ENCODE measurements around the gene HS6ST3.

Gene HS6ST3

DNA sequence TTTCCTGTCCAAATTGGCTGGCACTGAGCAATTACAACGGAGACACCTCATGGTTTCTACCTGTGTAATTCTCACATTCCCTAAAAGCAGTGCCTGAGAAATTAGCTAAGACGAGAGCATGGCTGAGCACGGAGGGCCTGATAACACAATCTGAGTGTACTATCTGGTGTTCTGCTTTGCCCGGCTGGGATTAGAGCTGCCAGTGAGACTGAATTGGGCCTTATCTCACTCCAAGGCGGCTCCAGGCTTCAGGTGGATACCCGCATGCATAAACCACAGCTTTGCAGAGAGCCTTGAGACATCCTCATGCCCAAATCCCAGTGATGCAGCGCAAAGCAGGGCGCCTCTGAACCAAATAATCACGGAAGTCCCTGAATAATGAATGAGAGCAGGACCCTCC is 732.1 kb downstream of the HS6ST3 start:
- Histone ChIP-seq H3K4me1 (ENCODE audit: low read length) (peaks cover 6% of the 10 kb centered on the region), H3K27me3 (ENCODE audit: low read depth, low read length) (peaks cover 6% of the 10 kb centered on the region), H3K79me2 (ENCODE audit: low read length) (no peaks in the 10 kb centered on the region), H2AFZ (ENCODE audit: low read depth, low read length) (no peak overlapping the region), H3K4me2 (ENCODE audit: low read length) (peak overlapping the region; percentile 58; the same call in 1 of the 2 replicates), H3K36me3 (replicated peaks; ENCODE audit: low read depth, low read length) (no peaks in the 10 kb centered on the region), H3K9me3 (ENCODE audit: insufficient read depth, low read length) (no peaks in the 10 kb centered on the region), H3K27ac (ENCODE audit: low read length) (no peak overlapping the region), H3K9ac (ENCODE audit: low read length) (no peak overlapping the region), H4K20me1 (ENCODE audit: insufficient read depth, low read length) (no peaks in the 10 kb centered on the region), H3K4me3 (ENCODE audit: low read length) (no peak overlapping the region)
- TF ChIP-seq, protein P1, sequence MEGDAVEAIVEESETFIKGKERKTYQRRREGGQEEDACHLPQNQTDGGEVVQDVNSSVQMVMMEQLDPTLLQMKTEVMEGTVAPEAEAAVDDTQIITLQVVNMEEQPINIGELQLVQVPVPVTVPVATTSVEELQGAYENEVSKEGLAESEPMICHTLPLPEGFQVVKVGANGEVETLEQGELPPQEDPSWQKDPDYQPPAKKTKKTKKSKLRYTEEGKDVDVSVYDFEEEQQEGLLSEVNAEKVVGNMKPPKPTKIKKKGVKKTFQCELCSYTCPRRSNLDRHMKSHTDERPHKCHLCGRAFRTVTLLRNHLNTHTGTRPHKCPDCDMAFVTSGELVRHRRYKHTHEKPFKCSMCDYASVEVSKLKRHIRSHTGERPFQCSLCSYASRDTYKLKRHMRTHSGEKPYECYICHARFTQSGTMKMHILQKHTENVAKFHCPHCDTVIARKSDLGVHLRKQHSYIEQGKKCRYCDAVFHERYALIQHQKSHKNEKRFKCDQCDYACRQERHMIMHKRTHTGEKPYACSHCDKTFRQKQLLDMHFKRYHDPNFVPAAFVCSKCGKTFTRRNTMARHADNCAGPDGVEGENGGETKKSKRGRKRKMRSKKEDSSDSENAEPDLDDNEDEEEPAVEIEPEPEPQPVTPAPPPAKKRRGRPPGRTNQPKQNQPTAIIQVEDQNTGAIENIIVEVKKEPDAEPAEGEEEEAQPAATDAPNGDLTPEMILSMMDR (IDR thresholded peaks at IDR 0.05; ENCODE audit: low read depth, low read length) = no peak
- TF ChIP-seq EZH2phosphoT487 (IDR thresholded peaks at IDR 0.05; ENCODE audit: low read depth) = no peak

DNA sequence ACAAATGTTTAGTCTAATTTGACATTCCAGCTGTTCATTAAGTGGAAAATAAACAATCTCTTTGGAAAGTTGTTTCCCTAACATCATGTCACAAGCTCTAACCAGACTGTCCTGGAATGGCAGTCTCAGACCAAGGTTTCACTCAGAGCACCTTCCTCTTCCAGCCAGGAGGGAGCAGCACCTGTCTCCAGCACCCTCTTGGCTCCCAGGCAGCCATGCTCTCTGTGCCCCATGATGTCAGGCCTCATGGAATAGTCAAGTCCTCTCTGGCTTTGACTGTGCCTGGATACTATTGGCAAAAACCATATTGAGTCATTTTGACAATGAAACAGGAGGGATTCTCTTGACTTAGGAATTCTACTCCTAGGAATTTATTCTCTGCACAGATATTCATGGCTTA is 733.0 kb downstream of the HS6ST3 start:
- Histone ChIP-seq H3K4me2 (ENCODE audit: low read length) (peak overlapping the region; percentile 58), H3K4me1 (ENCODE audit: low read length) (peaks cover 6% of the 10 kb centered on the region), H3K36me3 (replicated peaks; ENCODE audit: low read depth, low read length) (no peaks in the 10 kb centered on the region), H2AFZ (ENCODE audit: low read depth, low read length) (peak overlapping the region; percentile 62), H4K20me1 (ENCODE audit: insufficient read depth, low read length) (no peaks in the 10 kb centered on the region), H3K27me3 (ENCODE audit: low read depth, low read length) (peaks cover 6% of the 10 kb centered on the region), H3K9ac (ENCODE audit: low read length) (no peak overlapping the region), H3K9me3 (ENCODE audit: insufficient read depth, low read length) (no peaks in the 10 kb centered on the region), H3K4me3 (ENCODE audit: low read length) (peak overlapping the region; percentile 38), H3K79me2 (ENCODE audit: low read length) (no peaks in the 10 kb centered on the region), H3K27ac (ENCODE audit: low read length) (no peak overlapping the region)
- no peak for TF ChIP-seq EZH2phosphoT487 (IDR thresholded peaks at IDR 0.05; ENCODE audit: low read depth)
- TF ChIP-seq, protein P1 (IDR thresholded peaks at IDR 0.05; ENCODE audit: low read depth, low read length) = peak; percentile 64

DNA sequence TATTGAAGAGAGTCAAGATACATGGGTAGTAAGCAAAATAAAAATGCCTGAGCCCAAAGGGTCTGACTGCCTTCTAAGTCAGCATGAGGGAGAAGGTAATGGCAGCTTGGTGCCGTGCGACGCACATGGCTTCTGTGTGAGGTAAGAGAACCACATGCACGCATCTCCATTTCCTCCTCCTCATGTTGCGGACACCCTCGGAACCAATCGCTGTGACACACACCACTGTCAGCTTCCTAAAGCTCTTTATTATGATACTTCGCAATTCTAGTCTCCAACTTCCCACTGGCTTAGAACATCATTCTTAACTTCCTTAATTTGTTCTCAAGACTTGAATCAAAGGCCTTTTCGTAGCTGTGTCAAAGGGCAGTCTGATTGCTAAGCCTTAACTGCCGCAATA is 734.2 kb downstream of the HS6ST3 start:
- H3K27ac ChIP-seq (ENCODE audit: low read length) = no peak overlapping the region
- no peak for TF ChIP-seq EZH2phosphoT487 (IDR thresholded peaks at IDR 0.05; ENCODE audit: low read depth)
- TF ChIP-seq, protein P1 (IDR thresholded peaks at IDR 0.05; ENCODE audit: low read depth, low read length) = no peak
- H3K79me2 ChIP-seq (ENCODE audit: low read length) = no peaks in the 10 kb centered on the region
- H3K9me3 ChIP-seq (ENCODE audit: insufficient read depth, low read length) = no peaks in the 10 kb centered on the region
- no peaks in the 10 kb centered on the region for H3K27me3 ChIP-seq (ENCODE audit: low read depth, low read length)
- H3K4me2 ChIP-seq (ENCODE audit: low read length) = no peak overlapping the region
- no peak overlapping the region for H3K9ac ChIP-seq (ENCODE audit: low read length)
- H3K36me3 ChIP-seq (replicated peaks; ENCODE audit: low read depth, low read length) = no peaks in the 10 kb centered on the region
- H2AFZ ChIP-seq (ENCODE audit: low read depth, low read length) = no peak overlapping the region
- H3K4me1 ChIP-seq (ENCODE audit: low read length) = peaks cover 6% of the 10 kb centered on the region
- H3K4me3 ChIP-seq (ENCODE audit: low read length) = no peak overlapping the region
- H4K20me1 ChIP-seq (ENCODE audit: insufficient read depth, low read length) = no peaks in the 10 kb centered on the region

DNA sequence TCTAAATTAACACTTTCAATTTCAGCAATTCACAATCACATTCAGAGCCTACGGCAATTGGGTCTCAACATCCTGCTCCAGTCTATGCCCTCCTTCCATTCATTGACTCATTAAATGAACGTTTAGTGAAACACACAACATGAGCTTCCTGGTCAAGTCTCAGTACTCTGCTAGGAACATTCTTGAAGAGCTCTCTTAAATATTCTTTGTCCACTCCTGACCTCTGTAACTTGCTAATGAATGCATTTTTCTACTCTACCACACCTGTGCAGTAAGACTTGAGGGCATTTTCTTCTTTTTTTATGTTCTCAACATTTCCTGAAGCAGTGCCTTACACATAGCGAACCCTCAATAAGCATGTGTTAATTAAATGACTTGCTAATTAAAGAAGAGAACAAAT is 735.7 kb downstream of the HS6ST3 start:
- no peaks in the 10 kb centered on the region for H3K36me3 ChIP-seq (replicated peaks; ENCODE audit: low read depth, low read length)
- H3K4me3 ChIP-seq (ENCODE audit: low read length) = no peak overlapping the region
- no peak overlapping the region for H3K27ac ChIP-seq (ENCODE audit: low read length)
- H4K20me1 ChIP-seq (ENCODE audit: insufficient read depth, low read length) = no peaks in the 10 kb centered on the region
- H3K9me3 ChIP-seq (ENCODE audit: insufficient read depth, low read length) = no peaks in the 10 kb centered on the region
- no peaks in the 10 kb centered on the region for H3K79me2 ChIP-seq (ENCODE audit: low read length)
- no peaks in the 10 kb centered on the region for H3K27me3 ChIP-seq (ENCODE audit: low read depth, low read length)
- no peak overlapping the region for H3K9ac ChIP-seq (ENCODE audit: low read length)
- TF ChIP-seq EZH2phosphoT487 (IDR thresholded peaks at IDR 0.05; ENCODE audit: low read depth) = no peak
- TF ChIP-seq, protein P1 (IDR thresholded peaks at IDR 0.05; ENCODE audit: low read depth, low read length) = no peak
- no peak overlapping the region for H2AFZ ChIP-seq (ENCODE audit: low read depth, low read length)
- H3K4me1 ChIP-seq (ENCODE audit: low read length) = peaks cover 6% of the 10 kb centered on the region
- H3K4me2 ChIP-seq (ENCODE audit: low read length) = no peak overlapping the region

Measured in OCI-LY3 (cell line).